ENCODE results near the gene BRPF3. TPM values are rescaled to one million over a fixed set of nuclear protein-coding genes. Genes with fewer than 3 reads are reported as not detected.

BRPF3 gene
- total RNA-seq, 4 donors from 2014 or later: 14.9 to 35.5 (median 28.2) TPM

GRCh38 chr6:36220226-36220625 is 23.7 kb downstream of the BRPF3 start:
- in situ Hi-C loops (cut with MboI; ENCODE audit: low sequenced_read_pairs in 4 of 4) (no loop called here), intact Hi-C loops (cut with DNase I; ENCODE audit: low total_unique reads) (no loop called here)
- ATAC-seq: no peak
- no peaks in the 10 kb centered on the region for H3K4me1 ChIP-seq
- TF ChIP-seq POLR2A (IDR thresholded peaks at IDR 0.05) (no peak), CTCF (IDR thresholded peaks at IDR 0.05 in 4 of 5, conservative IDR thresholded peaks at IDR 0.05 in 1 of 5) (no peak)
- H3K27ac ChIP-seq: no peak overlapping the region
- peaks cover 0 to 81% of the 10 kb centered on the region in 2 donors for H3K36me3 ChIP-seq
- no peak for DNase-seq
- no peaks in the 10 kb centered on the region for H3K27me3 ChIP-seq
- no peak overlapping the region for H3K4me3 ChIP-seq
- no peaks in the 10 kb centered on the region for H3K9me3 ChIP-seq

GRCh38 chr6:36221674-36222073 is 25.1 kb downstream of the BRPF3 start:
- in situ Hi-C loops (cut with MboI; ENCODE audit: low sequenced_read_pairs in 4 of 4): no loop called here
- ATAC-seq: no peak
- Histone ChIP-seq H3K27me3 (no peaks in the 10 kb centered on the region), H3K4me1 (no peaks in the 10 kb centered on the region), H3K36me3 (peaks cover 0 to 79% of the 10 kb centered on the region in 2 donors), H3K4me3 (no peak overlapping the region), H3K27ac (no peak overlapping the region), H3K9me3 (no peaks in the 10 kb centered on the region)
- DNase-seq: no peak
- no peak for TF ChIP-seq CTCF (IDR thresholded peaks at IDR 0.05 in 4 of 5, conservative IDR thresholded peaks at IDR 0.05 in 1 of 5)
- TF ChIP-seq POLR2A (IDR thresholded peaks at IDR 0.05): no peak
- intact Hi-C loops (cut with DNase I; ENCODE audit: low total_unique reads): no loop called here

GRCh38 chr6:36222924-36223323 is 26.4 kb downstream of the BRPF3 start:
- H3K27ac ChIP-seq: no peak overlapping the region
- H3K27me3 ChIP-seq: no peaks in the 10 kb centered on the region
- ATAC-seq (no peak), DNase-seq (no peak)
- TF ChIP-seq CTCF (IDR thresholded peaks at IDR 0.05 in 4 of 5, conservative IDR thresholded peaks at IDR 0.05 in 1 of 5): no peak
- TF ChIP-seq POLR2A (IDR thresholded peaks at IDR 0.05): no peak
- no peaks in the 10 kb centered on the region for H3K4me1 ChIP-seq
- in situ Hi-C loops (cut with MboI; ENCODE audit: low sequenced_read_pairs in 4 of 4): no loop called here
- intact Hi-C loops (cut with DNase I; ENCODE audit: low total_unique reads): no loop called here
- no peaks in the 10 kb centered on the region for H3K9me3 ChIP-seq
- H3K36me3 ChIP-seq: peaks cover 0 to 82% of the 10 kb centered on the region in 2 donors
- no peak overlapping the region for H3K4me3 ChIP-seq

GRCh38 chr6:36223706-36224105 is 27.2 kb downstream of the BRPF3 start:
- Histone ChIP-seq H3K27ac (no peak overlapping the region), H3K4me3 (no peak overlapping the region), H3K36me3 (peaks cover 0 to 82% of the 10 kb centered on the region in 2 donors), H3K27me3 (no peaks in the 10 kb centered on the region), H3K4me1 (no peaks in the 10 kb centered on the region), H3K9me3 (no peaks in the 10 kb centered on the region)
- intact Hi-C loops (cut with DNase I; ENCODE audit: low total_unique reads) (no loop called here), in situ Hi-C loops (cut with MboI; ENCODE audit: low sequenced_read_pairs in 4 of 4) (no loop called here)
- DNase-seq (no peak), ATAC-seq (no peak)
- no peak for TF ChIP-seq CTCF (IDR thresholded peaks at IDR 0.05 in 4 of 5, conservative IDR thresholded peaks at IDR 0.05 in 1 of 5)
- no peak for TF ChIP-seq POLR2A (IDR thresholded peaks at IDR 0.05)

GRCh38 chr6:36224918-36225461 is 28.4 kb downstream of the BRPF3 start:
- intact Hi-C loops (cut with DNase I; ENCODE audit: low total_unique reads) (no loop called here), in situ Hi-C loops (cut with MboI; ENCODE audit: low sequenced_read_pairs in 4 of 4) (no loop called here)
- no peaks in the 10 kb centered on the region for H3K9me3 ChIP-seq
- H3K4me3 ChIP-seq: no peak overlapping the region
- no peaks in the 10 kb centered on the region for H3K27me3 ChIP-seq
- no peaks in the 10 kb centered on the region for H3K4me1 ChIP-seq
- H3K27ac ChIP-seq: no peak overlapping the region
- H3K36me3 ChIP-seq: peaks cover 0 to 80% of the 10 kb centered on the region in 2 donors
- no peak for TF ChIP-seq POLR2A (IDR thresholded peaks at IDR 0.05)
- DNase-seq: no peak
- no peak for ATAC-seq

All from gastrocnemius medialis (tissue), 4 donors.